Ovary (tissue), 9 donors: Measurements from ENCODE around the gene DOCK1. TPM values are rescaled to one million over a fixed set of nuclear protein-coding genes. Genes with fewer than 3 reads are reported as not detected.
"Not testable (repeated sequence)": the region's sequence is repeated elsewhere in the genome, so short reads cannot be mapped to it uniquely, and the experiment has no call there.

ENCODE experiments used
- DNase-seq, 5 donors: peaks; one replicate each; pipeline ENCODE4 v3.0.0-alpha.2; 2019 to 2020
- H3K27ac ChIP-seq, 2 donors: fragments of 200-600 bp; one replicate each; pipeline versions ENCODE4 v1.5.1 to v1.8.0; 2019 to 2022
- H3K27me3 ChIP-seq: fragments of 200-600 bp; one replicate; pipeline ENCODE4 v1.8.0; 2022
- H3K36me3 ChIP-seq: fragments of 200-600 bp; sonication (generic); one replicate; pipeline ENCODE4 v1.5.1; 2019
- H3K4me1 ChIP-seq: one replicate; pipeline ENCODE4 v1.8.1; 2013; ENCODE audit warnings: mild to moderate bottlenecking, moderate library complexity; ENCODE audit not compliant: insufficient read depth
- H3K4me3 ChIP-seq: fragments of 200-600 bp; sonication (generic); one replicate; pipeline ENCODE4 v1.5.1; 2017
- H3K9me3 ChIP-seq, 2 donors: fragments of 200-600 bp in 1 of 2; sonication (generic) in 1 of 2; one replicate each; pipeline versions ENCODE4 v1.5.1 to v1.8.1; 2013 to 2019; ENCODE audit warnings: mild to moderate bottlenecking in 1 of 2, moderate library complexity in 1 of 2
- EP300 ChIP-seq: sonication (generic); formaldehyde crosslinking; IDR thresholded peaks from one replicate; pipeline ENCODE4 v1.6.1; 2017; ENCODE audit warnings: antibody characterized with exemption
- POLR2A ChIP-seq: fragments of 450-650 bp; IDR thresholded peaks from one replicate; pipeline ENCODE4 v1.6.1; 2017; ENCODE audit warnings: antibody characterized with exemption, mild to moderate bottlenecking, moderate library complexity
- WGBS, 3 donors: extraction: QIAGEN DNeasy Blood & Tissue Kit in 1 of 3; methylation state at CpG; one replicate each; pipeline versions ENCODE4 v1.1.5 to v1.1.7; 2013 to 2017; 5-methylcytosine and 5-hydroxymethylcytosine counted together
- intact Hi-C, 4 donors: fragments of 100-400 bp; cut with DNase I; formaldehyde crosslinking; loops; one replicate each; pipeline versions ENCODE4 v1.11.0 to v1.15.1; 2022 to 2023
- polyA plus RNA-seq, 2 donors: library from polyadenylated mRNA; stranded (reverse); fragments of 200-250 nt in 1 of 2; fragments of 350-450 nt in 1 of 2; fragmentation: Illumina TruSeq in 1 of 2; extraction: RNeasy Lipid Tissue Mini Kit (QIAGEN cat#74804) in 1 of 2; gene quantifications; one replicate each; pipeline ENCODE4 v1.2.3, GENCODE V29; 2013 to 2014
- total RNA-seq, 7 donors: library from RNA; depleted of rRNA in 2 of 7; stranded (reverse); fragments of >200 nt in 2 of 7; fragmentation: NEBNext Ultra II Directional in 3 of 7; extraction: Animal tissue kit (Norgen Biotek cat#: 25700) in 3 of 7; gene quantifications; one replicate each; pipeline versions ENCODE4 v1.1.0 to v1.2.4, GENCODE V29; 2016 to 2023
- TF ChIP-seq, protein P1 (sequence below), 3 donors: fragments of 450-650 bp in 2 of 3; fragments of 200-600 bp in 1 of 3; IDR thresholded peaks; one replicate each; pipeline versions ENCODE4 v1.5.1 to v1.8.0; 2016 to 2022; ENCODE audit warnings: antibody characterized with exemption in 3 of 3, mild to moderate bottlenecking in 1 of 3
- donor health status: DM: no; HTN: no; CAD: no; lungs with moderate emphysema.
- donor health status: DM: no; HTN: no; CAD: no.
- donor health status: Bipolar disorder and iron deficiency.
- donor health status: DM: yes; HTN: yes; CAD: no.
- donor health status: DM: no; HTN: no; CAD: no.
- donor health status: DM: yes; HTN: yes; CAD: no.

DOCK1 gene
- total and polyA plus RNA-seq, 9 donors, result 24.7 to 68.3 (median 51.1) TPM

DNA sequence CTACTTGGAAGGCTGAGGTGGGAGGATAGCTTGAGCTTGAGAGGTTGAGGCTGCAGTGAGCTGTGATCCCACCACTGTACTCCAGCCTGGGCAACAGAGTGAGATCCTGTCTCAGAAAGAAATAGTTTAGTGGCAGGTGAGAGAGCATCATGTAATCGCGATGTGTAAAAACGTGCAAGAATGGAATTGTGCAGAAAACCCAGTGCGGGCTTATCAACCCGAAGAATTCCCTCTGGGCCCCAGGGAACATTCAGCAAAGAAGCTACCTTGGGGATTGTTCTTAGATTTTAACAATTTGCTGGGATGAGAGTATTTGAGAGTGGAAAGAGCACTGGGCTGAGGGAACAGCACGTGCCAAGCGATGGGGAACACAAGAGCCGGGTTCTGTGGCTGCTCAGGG, 398.5 kb downstream of the DOCK1 start:
- no peaks in the 10 kb centered on the region for H3K27me3 ChIP-seq

GRCh38 chr10:127306479-127306878, 401.3 kb downstream of the DOCK1 start:
- TF ChIP-seq POLR2A, result no peak
- TF ChIP-seq EP300, result no peak
- TF ChIP-seq, protein P1, sequence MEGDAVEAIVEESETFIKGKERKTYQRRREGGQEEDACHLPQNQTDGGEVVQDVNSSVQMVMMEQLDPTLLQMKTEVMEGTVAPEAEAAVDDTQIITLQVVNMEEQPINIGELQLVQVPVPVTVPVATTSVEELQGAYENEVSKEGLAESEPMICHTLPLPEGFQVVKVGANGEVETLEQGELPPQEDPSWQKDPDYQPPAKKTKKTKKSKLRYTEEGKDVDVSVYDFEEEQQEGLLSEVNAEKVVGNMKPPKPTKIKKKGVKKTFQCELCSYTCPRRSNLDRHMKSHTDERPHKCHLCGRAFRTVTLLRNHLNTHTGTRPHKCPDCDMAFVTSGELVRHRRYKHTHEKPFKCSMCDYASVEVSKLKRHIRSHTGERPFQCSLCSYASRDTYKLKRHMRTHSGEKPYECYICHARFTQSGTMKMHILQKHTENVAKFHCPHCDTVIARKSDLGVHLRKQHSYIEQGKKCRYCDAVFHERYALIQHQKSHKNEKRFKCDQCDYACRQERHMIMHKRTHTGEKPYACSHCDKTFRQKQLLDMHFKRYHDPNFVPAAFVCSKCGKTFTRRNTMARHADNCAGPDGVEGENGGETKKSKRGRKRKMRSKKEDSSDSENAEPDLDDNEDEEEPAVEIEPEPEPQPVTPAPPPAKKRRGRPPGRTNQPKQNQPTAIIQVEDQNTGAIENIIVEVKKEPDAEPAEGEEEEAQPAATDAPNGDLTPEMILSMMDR (IDR thresholded peaks at IDR 0.05), result no peak
- H3K4me1 ChIP-seq, result no peaks in the 10 kb centered on the region
- DNase-seq, result no peak
- no peaks in the 10 kb centered on the region for H3K36me3 ChIP-seq
- no peaks in the 10 kb centered on the region for H3K9me3 ChIP-seq
- no peaks in the 10 kb centered on the region for H3K27me3 ChIP-seq
- H3K27ac ChIP-seq, result no peak overlapping the region
- H3K4me3 ChIP-seq, result no peak overlapping the region
- WGBS, 3 donors, result 39 to 71% (median 55%) methylated on average over 8 of the region's 8 CpGs
- intact Hi-C loops, result no loop called here

More for the DNA sequence above, 398.5 kb downstream of the DOCK1 start:
- intact Hi-C loops, result no loop called here
- DNase-seq, result no peak
- 95 to 97% (median 97%) methylated on average over 8 of the region's 8 CpGs for WGBS, 3 donors
- Histone ChIP-seq H3K4me1 (no peaks in the 10 kb centered on the region), H3K27ac (no peak overlapping the region), H3K36me3 (no peaks in the 10 kb centered on the region), H3K9me3 (no peaks in the 10 kb centered on the region), H3K4me3 (no peak overlapping the region)
- no peak for TF ChIP-seq EP300
- TF ChIP-seq, protein P1 (IDR thresholded peaks at IDR 0.05), result no peak
- TF ChIP-seq POLR2A, result no peak

GRCh38 chr10:127307338-127307737, 402.1 kb downstream of the DOCK1 start:
- Histone ChIP-seq H3K4me1 (no peaks in the 10 kb centered on the region), H3K9me3 (no peaks in the 10 kb centered on the region), H3K4me3 (no peak overlapping the region), H3K27me3 (no peaks in the 10 kb centered on the region), H3K27ac (no peak overlapping the region), H3K36me3 (no peaks in the 10 kb centered on the region)
- 94 to 96% (median 95%) methylated on average over 10 of the region's 10 CpGs for WGBS, 3 donors
- no peak for DNase-seq
- TF ChIP-seq EP300, result no peak
- TF ChIP-seq, protein P1 (IDR thresholded peaks at IDR 0.05), result no peak
- no peak for TF ChIP-seq POLR2A
- intact Hi-C loops, result no loop called here

- intact Hi-C loops, result no loop called here
- WGBS, 3 donors, result 90 to 97% (median 93%) methylated on average over 5 of the region's 5 CpGs
Measured at GRCh38 chr10:127308031-127308430, 402.8 kb downstream of the DOCK1 start.

DNA sequence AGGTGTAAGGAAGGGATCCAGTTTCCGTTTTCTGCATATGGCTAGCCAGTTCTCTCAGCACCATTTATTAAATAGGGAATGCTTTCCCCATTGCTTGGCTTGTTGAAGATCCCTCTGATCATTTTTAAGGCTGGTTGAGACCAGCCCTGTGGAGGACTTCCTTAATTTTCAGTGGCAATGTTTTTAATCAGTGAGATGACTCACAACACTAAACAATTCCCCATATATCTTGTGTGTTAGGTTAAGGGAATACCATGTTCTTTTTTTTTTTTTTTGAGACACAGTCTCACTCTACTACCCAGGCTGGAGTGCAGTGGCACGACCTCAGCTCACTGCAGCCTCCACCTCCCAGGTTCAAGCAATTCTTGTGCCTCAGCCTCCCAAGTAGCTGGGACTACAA, 404.4 kb downstream of the DOCK1 start:
- not testable (repeated sequence) for DNase-seq, H3K27me3 ChIP-seq, H3K4me1 ChIP-seq, H3K9me3 ChIP-seq, H3K4me3 ChIP-seq, H3K36me3 ChIP-seq, H3K27ac ChIP-seq
- WGBS, 3 donors, result 89 to 91% (median 90%) methylated on average over 2 of the region's 2 CpGs
- intact Hi-C loops, result loop anchor here in 1 of 4 donors (5.0 kb wide), 1 partner anchor 512 kb away; no protein-coding TSS in a partner anchor

More at GRCh38 chr10:127308031-127308430, 402.8 kb downstream of the DOCK1 start:
- Histone ChIP-seq H3K36me3 (no peaks in the 10 kb centered on the region), H3K9me3 (no peaks in the 10 kb centered on the region), H3K4me1 (no peaks in the 10 kb centered on the region), H3K27me3 (no peaks in the 10 kb centered on the region), H3K4me3 (no peak overlapping the region), H3K27ac (no peak overlapping the region)
- DNase-seq, result no peak
- TF ChIP-seq EP300, result no peak
